LNCaP clone FGC (cell line): ENCODE results near the gene SMG6.

ENCODE experiments used
- DNase-seq: peaks from one replicate; pipeline ENCODE4 v3.0.0-alpha.2; 2011; ENCODE audit warnings: low read depth
- H3K4me3 ChIP-seq: 2 replicates; pipeline ENCODE4 v1.5.1; 2011; ENCODE audit warnings: mild to moderate bottlenecking, low read depth, low read length, control low read depth
- CTCF ChIP-seq: IDR thresholded peaks from 2 replicates; pipeline ENCODE4 v1.5.1; 2012; ENCODE audit warnings: mild to moderate bottlenecking; ENCODE audit not compliant: control insufficient read depth, insufficient read depth; ENCODE audit errors: extremely low read depth

Gene SMG6

GRCh38 chr17:2222901-2223616 lies 80.5 kb downstream of the SMG6 start:
- no peak overlapping the region for H3K4me3 ChIP-seq
- DNase-seq: no peak
- no peak for TF ChIP-seq CTCF

- H3K4me3 ChIP-seq: no peak overlapping the region
- TF ChIP-seq CTCF: no peak
- no peak for DNase-seq
Observed at GRCh38 chr17:2222301-2222700, 81.3 kb downstream of the SMG6 start.

GRCh38 chr17:2218426-2218825 lies 85.2 kb downstream of the SMG6 start:
- DNase-seq: no peak
- no peak overlapping the region for H3K4me3 ChIP-seq
- no peak for TF ChIP-seq CTCF

- H3K4me3 ChIP-seq: no peak overlapping the region
- TF ChIP-seq CTCF: no peak
Observed at GRCh38 chr17:2215616-2216364, 87.8 kb downstream of the SMG6 start.

GRCh38 chr17:2214929-2215615 lies 88.5 kb downstream of the SMG6 start:
- DNase-seq: no peak
- no peak for TF ChIP-seq CTCF
- H3K4me3 ChIP-seq: no peak overlapping the region

More at GRCh38 chr17:2215616-2216364, 87.8 kb downstream of the SMG6 start:
- no peak for DNase-seq

GRCh38 chr17:2214047-2214928 lies 89.3 kb downstream of the SMG6 start:
- no peak overlapping the region for H3K4me3 ChIP-seq
- no peak for TF ChIP-seq CTCF
- DNase-seq: no peak
